Activated naive CD4-positive, alpha-beta T cell treated with Interleukin-2 at 50 U/mL for 16 hours (primary cell): Measurements from ENCODE around the gene OAS3.
"Not testable (repeated sequence)": the region's sequence is repeated elsewhere in the genome, so short reads cannot be mapped to it uniquely, and the experiment has no call there.

Experiments
- DNase-seq: peaks from one replicate; pipeline ENCODE4 v3.0.0-alpha.2; 2020

Gene OAS3

GRCh38 chr12:112926416-112927033, 11.7 kb upstream of the OAS3 start:
- not testable (repeated sequence) for DNase-seq

DNA sequence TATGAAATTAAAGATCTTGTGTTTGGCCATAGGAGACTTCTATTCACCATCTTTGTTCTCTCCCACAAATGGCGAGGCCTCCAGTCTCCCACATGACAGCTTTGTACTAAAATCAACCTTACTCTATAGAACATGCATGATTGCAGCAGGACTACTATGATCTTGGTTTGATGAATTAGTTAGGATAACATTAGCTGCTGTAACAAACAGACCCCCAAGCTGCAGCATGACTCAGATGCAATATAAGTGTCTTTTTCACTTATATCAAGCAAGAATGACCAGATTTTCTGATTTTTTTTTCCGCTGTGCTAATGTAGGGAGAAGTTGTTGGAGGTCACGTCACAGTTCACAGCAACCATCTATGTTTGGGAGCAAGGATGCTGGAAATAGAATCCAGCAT, 10.8 kb upstream of the OAS3 start:
- no peak for DNase-seq

DNA sequence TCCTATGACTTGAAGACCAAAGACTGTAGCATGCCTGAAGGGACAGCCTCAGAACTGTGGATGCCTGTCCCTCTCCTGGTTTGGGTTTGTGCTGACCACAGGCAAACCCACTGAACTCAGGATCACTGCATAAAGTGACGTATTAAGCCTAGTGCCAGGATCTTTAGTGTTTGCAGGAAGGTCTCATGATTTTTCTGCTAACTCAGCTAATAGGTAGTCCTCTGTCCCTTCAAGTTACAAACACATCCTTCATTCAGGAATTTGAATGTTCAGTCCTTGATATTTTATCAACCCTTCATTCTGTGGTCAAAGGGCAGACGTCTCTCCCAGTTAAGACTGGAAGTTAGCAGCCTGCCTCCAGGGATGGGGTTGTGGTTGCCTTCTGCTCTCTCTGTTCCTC, 10.3 kb upstream of the OAS3 start:
- no peak for DNase-seq

GRCh38 chr12:112928978-112929377, 9.3 kb upstream of the OAS3 start:
- no peak for DNase-seq

- no peak for DNase-seq
These were observed 8.6 kb upstream of the OAS3 start for GRCh38 chr12:112929715-112930114.

DNA sequence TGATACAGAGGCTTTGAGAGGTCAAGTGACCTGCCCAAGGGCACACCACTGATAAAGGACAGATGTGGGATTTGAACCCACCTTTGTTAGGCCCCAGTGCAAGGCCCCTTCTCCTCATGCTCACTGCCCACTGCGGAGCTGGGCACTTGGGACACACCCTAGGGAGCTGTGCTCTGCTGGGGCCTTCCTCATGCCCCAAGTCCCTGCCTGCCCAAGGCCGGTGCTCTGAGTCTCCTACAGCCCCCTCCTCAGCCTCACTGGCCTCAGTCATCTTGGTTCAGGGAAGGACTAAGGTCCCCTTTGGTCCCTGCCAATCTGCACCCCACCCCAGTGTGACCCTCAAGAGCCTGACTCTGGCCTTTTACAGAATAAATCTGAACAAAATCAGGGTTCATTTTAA, 7.9 kb upstream of the OAS3 start:
- DNase-seq = no peak

DNA sequence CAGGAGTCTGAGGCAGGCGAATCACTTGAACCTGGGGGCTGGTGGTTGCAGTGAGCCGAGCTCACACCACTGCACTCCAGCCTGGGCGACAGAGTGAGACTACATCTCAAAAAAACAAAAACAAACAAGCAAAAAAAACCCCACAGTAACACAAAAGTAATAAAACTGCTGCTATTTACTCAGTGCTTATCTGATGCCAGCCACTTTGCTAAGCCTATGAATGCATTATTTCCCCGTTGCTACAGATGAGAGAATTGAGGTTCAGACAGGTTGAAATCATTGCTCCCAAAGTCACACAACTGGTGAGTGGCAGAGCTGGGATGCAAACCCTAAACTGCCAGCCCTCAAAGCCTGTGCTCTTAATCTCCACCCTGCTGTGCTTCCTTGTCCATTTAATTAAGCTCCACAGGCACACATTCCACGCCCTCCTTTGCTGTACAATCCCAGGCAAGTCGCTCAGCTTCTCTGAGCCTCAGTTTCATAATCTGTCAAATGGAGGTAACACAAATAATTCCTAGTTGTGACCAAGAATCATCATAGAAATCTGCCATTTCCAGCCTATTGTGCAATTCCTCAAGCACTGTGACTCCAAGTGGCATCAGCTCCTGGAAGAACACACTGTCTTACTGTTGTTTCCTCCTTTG, 5.7 kb upstream of the OAS3 start:
- DNase-seq = no peak

DNA sequence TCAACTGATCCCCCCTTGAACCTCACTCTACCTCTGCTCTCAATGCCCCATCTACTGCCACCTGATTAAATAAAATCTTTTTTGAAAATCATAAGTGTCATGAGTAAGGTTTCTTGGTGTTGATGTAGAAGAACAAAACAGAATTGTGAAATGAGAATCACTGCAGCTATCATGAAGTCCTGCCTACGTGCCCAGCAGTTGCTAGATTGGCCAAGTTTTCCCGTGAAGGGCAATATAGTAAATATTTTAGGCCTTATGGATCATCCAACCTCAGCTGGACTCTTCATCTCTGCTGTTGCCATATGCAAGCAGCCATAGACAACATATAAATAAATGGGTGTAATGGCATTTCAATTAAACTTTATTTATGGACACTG, 5.2 kb upstream of the OAS3 start:
- DNase-seq = no peak

DNA sequence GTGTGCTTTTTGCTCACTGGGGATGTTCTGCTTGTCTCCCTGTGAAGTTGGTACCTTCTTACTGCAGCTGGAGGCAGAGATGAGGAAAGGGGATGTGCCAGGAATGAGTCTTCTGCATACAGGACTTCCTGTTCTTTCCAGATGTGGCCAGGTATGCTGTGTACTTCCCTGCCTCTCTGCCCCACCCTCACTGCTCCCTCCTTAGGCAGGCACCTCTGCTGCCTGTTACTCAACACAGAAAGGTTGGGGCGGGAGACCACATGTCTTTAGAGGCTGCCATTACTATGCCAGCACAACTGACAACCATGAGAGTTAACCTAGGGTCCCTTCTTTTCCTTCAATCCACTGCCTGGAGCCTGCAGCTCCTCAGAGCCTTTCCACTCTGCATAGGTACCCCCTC, 2.0 kb upstream of the OAS3 start:
- DNase-seq = no peak

DNA sequence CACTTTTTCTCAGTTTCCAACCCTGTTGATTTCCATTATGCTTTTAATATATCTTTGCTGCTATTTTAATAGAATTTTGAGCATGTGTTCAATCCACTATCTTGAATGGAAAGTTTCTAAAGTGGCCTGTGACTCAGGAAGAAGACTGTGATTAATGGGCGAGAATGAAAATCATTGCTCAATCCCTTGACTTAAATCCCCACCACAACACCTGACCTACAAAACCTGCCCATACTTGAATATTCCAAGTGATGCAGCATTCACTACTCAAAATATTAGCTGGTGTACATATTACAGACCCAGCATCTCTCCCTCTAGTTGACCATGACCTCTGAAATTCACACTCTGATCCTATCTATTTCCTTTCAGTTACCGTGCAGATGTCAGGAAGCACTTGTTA, 1.3 kb upstream of the OAS3 start:
- no peak for DNase-seq

GRCh38 chr12:112938751-112939150, 477 bp downstream of the OAS3 start:
- DNase-seq = no peak

- no peak for DNase-seq
These were observed 1.6 kb downstream of the OAS3 start for GRCh38 chr12:112939761-112940381.

GRCh38 chr12:112941528-112942335, 3.5 kb downstream of the OAS3 start:
- DNase-seq = no peak

GRCh38 chr12:112942572-112942971, 4.3 kb downstream of the OAS3 start:
- DNase-seq = no peak

DNA sequence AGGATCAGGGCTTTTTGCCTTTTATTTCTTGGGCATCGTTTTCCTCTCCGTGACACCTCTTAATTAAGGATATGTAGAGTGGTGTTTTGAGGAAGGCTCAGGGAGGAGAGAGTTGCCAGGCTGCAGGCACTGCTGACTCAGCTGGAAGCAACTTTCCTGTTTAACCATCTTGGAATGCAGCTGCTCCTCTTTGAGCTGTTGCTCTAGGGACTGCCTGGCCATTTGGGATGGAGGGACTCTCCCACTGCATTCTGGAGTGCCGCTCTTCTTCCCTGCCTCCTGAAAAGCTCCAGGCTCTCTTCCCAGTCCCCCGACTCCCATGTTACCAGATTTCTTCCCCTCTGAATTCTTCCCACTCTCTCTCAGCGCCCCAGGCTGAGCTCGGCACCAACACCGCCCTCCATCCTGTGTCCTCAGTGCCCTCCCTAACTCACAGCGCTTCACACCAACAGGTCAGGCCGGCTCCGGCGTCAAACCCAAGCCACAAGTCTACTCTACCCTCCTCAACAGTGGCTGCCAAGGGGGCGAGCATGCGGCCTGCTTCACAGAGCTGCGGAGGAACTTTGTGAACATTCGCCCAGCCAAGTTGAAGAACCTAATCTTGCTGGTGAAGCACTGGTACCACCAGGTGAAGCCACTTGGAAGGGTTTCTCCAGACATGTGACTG, 5.9 kb downstream of the OAS3 start:
- DNase-seq = no peak

DNA sequence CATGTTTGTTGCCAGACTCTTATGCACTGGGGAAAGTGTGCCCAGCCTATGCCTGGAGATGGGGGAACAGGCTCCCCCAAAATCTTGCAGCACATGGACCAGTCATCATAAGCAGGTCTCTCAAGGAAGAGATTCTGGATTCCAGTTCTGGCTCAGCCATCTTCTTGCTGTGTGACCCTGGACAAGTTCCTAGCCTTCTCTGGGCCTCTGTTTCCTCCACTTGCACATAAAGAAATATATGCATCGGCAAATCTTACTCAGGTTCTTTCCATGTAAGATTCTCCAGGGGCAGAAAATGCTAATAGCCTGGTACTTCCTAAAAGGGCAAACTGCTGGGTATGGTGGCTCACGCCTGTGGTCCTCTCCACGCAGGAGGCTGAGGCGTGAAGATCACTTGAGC, 7.2 kb downstream of the OAS3 start:
- DNase-seq = no peak

DNA sequence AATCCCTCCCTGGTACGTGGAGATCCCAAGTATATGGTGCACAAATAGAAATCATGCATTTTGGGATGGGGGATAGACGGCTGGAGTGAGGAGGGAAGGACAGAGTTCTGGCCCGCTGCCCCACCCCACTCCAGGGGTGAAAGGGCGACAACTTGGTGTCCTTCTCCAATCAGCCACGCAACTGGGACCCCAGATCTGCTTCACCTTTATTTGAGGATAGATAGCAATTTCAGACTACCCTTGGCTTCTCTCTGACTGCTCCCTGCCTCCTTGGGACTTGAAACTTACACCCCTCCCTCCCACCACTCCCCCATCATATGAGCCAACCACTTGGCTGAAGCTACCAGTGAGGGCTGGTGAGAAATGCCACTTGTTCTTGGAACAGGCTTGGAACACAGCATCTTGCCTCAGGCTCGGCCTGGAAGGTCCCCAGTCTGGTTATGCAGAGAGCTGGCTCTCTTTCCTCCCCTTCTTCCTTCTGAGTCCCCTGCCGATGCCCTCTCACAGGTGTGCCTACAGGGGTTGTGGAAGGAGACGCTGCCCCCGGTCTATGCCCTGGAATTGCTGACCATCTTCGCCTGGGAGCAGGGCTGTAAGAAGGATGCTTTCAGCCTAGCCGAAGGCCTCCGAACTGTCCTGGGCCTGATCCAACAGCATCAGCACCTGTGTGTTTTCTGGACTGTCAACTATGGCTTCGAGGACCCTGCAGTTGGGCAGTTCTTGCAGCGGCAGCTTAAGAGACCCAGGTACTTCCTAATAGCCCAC, 8.1 kb downstream of the OAS3 start:
- no peak for DNase-seq

DNA sequence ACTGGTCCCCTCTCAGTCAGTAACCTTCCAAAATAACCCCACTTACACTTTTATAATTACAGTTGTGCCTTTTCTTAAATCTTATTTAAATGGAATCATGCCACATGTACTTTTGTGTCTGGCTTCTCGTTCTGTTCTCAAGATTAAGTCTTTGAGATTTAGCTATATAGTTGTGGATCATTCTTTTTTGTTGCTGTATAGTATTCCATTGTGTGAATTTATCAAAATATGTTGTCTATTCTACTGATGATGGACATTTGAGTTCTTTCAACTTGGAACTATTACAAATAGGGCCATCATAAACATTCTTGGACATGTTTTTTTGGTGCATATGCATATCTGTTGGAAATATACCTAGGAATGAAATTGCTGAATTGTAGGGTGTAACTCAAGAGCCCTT, 9.0 kb downstream of the OAS3 start:
- no peak for DNase-seq

DNA sequence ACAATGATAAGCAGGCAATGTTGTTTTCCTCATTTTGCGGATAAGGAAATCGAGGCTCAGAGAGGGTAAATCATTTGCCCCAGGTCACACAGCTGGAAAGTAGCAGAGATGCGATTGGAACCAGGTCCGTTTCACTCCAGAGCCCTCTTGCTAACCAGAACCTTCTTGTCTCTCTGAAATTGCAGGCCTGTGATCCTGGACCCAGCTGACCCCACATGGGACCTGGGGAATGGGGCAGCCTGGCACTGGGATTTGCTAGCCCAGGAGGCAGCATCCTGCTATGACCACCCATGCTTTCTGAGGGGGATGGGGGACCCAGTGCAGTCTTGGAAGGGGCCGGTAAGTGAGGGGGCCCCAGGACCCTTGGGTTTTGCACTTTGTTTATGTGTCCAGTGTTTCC, 9.5 kb downstream of the OAS3 start:
- no peak for DNase-seq

DNA sequence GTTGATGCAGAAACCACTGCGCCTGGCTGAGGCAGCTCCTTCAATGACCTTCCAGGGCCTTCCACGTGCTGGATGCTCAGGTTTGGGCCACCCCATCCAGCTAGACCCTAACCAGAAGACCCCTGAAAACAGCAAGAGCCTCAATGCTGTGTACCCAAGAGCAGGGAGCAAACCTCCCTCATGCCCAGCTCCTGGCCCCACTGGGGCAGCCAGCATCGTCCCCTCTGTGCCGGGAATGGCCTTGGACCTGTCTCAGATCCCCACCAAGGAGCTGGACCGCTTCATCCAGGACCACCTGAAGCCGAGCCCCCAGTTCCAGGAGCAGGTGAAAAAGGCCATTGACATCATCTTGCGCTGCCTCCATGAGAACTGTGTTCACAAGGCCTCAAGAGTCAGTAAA, 10.5 kb downstream of the OAS3 start:
- no peak for DNase-seq

GRCh38 chr12:112950701-112951100, 12.4 kb downstream of the OAS3 start:
- no peak for DNase-seq

- DNase-seq = not testable (repeated sequence)
These were observed 18.9 kb downstream of the OAS3 start for GRCh38 chr12:112957125-112957524.

GRCh38 chr12:112961074-112961473, 22.8 kb downstream of the OAS3 start:
- no peak for DNase-seq
